AG04450 (cell line): Measurements from ENCODE around the gene CDH18. TPM values are rescaled to one million over a fixed set of nuclear protein-coding genes. Genes with fewer than 3 reads are reported as not detected.

Source experiments
- CTCF ChIA-PET: fragments of 300-600, 350-600 bp; formaldehyde crosslinking; extraction: SDS; loops from one replicate; lab custom pipeline; 2022; ENCODE audit warnings: antibody characterized with exemption, inconsistent platforms; lab: Charles Lee
- POLR2A ChIA-PET: fragments of 350-600 bp; formaldehyde crosslinking; extraction: SDS; loops from one replicate; lab custom pipeline; 2021; ENCODE audit warnings: antibody characterized with exemption, inconsistent platforms; lab: Yijun Ruan, JAX
- DNase-seq: peaks from one replicate; pipeline ENCODE4 v3.0.0-alpha.2; 2011; ENCODE audit warnings: low read depth, low spot score
- H3K27ac ChIP-seq: one replicate; pipeline ENCODE4 v1.5.1; 2012; ENCODE audit warnings: low read depth, low read length, control low read depth
- H3K27me3 ChIP-seq: one replicate; pipeline ENCODE4 v1.6.0; 2012; ENCODE audit warnings: low read length; ENCODE audit not compliant: control insufficient read depth, insufficient read depth
- H3K4me3 ChIP-seq: 2 replicates; pipeline ENCODE4 v1.5.1; 2011; ENCODE audit warnings: mild to moderate bottlenecking, low read depth, low read length, control low read depth
- H3K9me3 ChIP-seq: 2 replicates; pipeline ENCODE4 v1.5.1; 2012; ENCODE audit warnings: low read length; ENCODE audit not compliant: control insufficient read depth, insufficient read depth
- polyA plus RNA-seq: library from polyadenylated mRNA; depleted of rRNA; stranded (reverse); fragments of >200 nt; gene quantifications from 2 replicates; pipeline ENCODE4 v1.2.3, GENCODE V29; 2011
- TF ChIP-seq, protein P1 (sequence below): IDR thresholded peaks from 2 replicates; pipeline ENCODE4 v1.5.1; 2011; ENCODE audit warnings: low read depth, low read length, control low read depth, inconsistent platforms

The CDH18 gene
- polyA plus RNA-seq, 1 experiment = 0.19 TPM

DNA sequence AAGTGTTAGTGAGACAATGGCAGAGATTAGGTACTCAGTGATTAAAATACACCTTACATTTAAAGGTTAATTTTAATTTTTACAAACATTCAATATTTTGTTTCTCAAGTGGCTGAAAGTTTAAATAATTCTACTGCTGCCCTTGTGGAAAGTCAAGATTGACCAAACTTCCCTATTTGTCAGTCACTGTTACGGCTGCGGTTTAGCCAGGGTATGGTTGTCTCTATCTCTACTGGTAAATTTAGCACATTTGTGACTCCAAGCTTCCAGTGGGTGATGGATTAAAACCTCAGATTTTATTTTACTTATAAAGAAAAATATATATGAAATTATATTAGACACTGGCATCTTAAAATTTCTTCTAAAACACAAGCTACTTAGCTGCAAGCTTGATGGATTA is 368.4 kb downstream of the CDH18 start:
- DNase-seq = no peak
- TF ChIP-seq, protein P1, sequence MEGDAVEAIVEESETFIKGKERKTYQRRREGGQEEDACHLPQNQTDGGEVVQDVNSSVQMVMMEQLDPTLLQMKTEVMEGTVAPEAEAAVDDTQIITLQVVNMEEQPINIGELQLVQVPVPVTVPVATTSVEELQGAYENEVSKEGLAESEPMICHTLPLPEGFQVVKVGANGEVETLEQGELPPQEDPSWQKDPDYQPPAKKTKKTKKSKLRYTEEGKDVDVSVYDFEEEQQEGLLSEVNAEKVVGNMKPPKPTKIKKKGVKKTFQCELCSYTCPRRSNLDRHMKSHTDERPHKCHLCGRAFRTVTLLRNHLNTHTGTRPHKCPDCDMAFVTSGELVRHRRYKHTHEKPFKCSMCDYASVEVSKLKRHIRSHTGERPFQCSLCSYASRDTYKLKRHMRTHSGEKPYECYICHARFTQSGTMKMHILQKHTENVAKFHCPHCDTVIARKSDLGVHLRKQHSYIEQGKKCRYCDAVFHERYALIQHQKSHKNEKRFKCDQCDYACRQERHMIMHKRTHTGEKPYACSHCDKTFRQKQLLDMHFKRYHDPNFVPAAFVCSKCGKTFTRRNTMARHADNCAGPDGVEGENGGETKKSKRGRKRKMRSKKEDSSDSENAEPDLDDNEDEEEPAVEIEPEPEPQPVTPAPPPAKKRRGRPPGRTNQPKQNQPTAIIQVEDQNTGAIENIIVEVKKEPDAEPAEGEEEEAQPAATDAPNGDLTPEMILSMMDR = no peak
- Histone ChIP-seq H3K27ac (no peak overlapping the region), H3K4me3 (no peak overlapping the region), H3K27me3 (no peaks in the 10 kb centered on the region), H3K9me3 (no peaks in the 10 kb centered on the region)
- ChIA-PET POLR2A (no interaction called here), CTCF (no interaction called here)

DNA sequence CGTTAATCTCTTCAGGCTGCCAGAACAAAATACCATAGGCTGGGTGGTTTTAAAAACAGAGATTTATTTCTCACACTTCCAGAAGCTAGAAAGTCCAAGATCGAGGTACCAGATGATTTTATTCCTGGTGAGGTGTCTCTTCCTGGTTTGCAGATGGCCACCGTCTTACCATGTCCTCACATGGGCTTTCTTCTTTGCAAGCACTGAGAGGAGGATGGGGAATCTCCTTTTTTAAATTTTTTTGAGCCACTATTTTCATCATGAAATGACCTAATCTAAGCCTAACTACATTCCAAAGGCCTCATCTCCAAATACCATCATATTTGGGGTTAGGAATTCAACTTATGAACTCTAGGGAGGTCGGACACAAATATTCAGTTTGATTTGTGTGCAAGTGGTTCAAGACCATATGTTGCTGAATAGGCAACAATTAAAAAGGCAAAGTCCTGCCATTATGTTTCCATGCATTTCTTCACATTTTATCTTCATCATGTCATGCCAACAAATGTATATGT is 371.2 kb downstream of the CDH18 start:
- POLR2A ChIA-PET = no interaction called here
- DNase-seq = no peak
- Histone ChIP-seq H3K4me3 (no peak overlapping the region), H3K27ac (no peak overlapping the region), H3K27me3 (no peaks in the 10 kb centered on the region), H3K9me3 (no peaks in the 10 kb centered on the region)
- TF ChIP-seq, protein P1 = no peak
- CTCF ChIA-PET = no interaction called here

DNA sequence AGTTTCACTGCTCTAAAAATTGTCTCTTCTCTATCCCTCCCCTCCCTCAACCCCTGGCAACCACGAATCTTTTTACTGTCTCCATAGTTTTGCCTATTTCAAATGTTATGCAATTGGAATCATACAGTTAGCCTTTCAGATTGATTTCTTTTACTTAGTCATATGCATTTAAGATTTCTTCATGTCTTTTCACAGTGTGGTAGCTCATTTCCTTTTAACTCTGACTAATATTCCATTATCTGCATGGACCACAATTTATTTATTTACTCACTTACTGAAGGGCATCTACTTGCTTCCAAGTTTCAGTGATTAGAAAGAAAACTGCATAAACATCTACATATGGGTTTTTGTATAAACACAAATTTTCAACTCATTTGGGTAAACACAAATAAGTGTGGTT is 372.3 kb downstream of the CDH18 start:
- TF ChIP-seq, protein P1 = no peak
- ChIA-PET POLR2A (no interaction called here), CTCF (no interaction called here)
- Histone ChIP-seq H3K27ac (no peak overlapping the region), H3K4me3 (no peak overlapping the region), H3K27me3 (no peaks in the 10 kb centered on the region), H3K9me3 (no peaks in the 10 kb centered on the region)
- DNase-seq = no peak

DNA sequence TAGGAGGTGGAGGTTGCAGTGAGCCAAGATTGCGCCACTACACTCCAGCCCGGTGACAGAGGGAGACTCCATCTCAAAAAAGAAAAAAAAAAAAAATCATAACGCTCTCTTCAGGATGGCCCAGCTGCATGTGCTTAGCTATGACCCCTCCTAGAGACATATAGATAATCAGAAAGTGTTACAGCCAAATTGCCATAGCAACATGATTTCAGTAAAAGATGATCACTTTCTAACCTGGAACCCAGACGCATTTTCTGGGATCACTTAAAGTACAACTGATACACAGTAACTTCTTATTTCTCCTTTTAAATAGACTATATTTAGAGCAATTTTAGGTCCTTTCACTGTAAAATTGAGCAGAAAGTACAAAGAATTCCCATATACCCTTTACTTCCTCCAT is 372.9 kb downstream of the CDH18 start:
- CTCF ChIA-PET = no interaction called here
- Histone ChIP-seq H3K4me3 (no peak overlapping the region), H3K9me3 (no peaks in the 10 kb centered on the region), H3K27me3 (no peaks in the 10 kb centered on the region), H3K27ac (no peak overlapping the region)
- POLR2A ChIA-PET = no interaction called here
- TF ChIP-seq, protein P1 = no peak
- DNase-seq = no peak

DNA sequence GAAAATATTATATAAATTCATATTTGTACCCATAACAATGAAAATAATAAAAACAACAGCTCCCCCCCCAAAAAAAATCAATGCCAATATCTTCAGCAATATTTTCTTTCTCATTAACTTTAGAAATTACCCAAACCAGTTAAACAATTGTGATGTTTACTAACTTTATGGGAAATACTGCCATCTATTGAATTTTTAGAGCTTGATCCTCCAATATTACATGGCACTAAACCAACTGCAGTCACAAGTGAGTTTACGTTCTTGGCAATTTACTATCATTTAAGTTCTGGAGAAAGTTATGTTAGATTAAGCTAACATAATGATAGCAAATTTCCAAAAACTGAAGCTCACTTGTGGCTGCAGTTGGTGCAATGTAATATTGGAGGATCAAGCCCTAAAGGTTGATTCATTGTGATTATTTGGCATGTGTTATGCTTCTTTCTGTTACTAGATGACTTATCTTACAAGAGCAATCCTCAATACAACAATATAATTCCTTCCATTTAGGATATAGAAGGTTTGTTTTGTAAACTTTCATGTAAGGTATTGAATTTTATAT is 379.5 kb downstream of the CDH18 start:
- Histone ChIP-seq H3K4me3 (no peak overlapping the region), H3K27me3 (no peaks in the 10 kb centered on the region), H3K9me3 (no peaks in the 10 kb centered on the region), H3K27ac (no peak overlapping the region)
- POLR2A ChIA-PET = no interaction called here
- CTCF ChIA-PET = no interaction called here
- TF ChIP-seq, protein P1 = no peak
- DNase-seq = no peak
